HEK293 (cell line): ENCODE measurements around the gene MALL.

Experiments
- CTCF ChIA-PET: fragments of 350-600 bp; formaldehyde crosslinking; extraction: SDS; loops from one replicate; lab custom pipeline; 2021; ENCODE audit warnings: antibody characterized with exemption; lab: Yijun Ruan, JAX
- POLR2A ChIA-PET: fragments of 300-600 bp; formaldehyde crosslinking; extraction: SDS; loops from one replicate; lab custom pipeline; 2020; ENCODE audit warnings: antibody characterized with exemption, inconsistent platforms; lab: Yijun Ruan, JAX
- H3K27ac ChIP-seq: fragments of 200-500 bp; sonication (Bioruptor generic); 2 replicates; pipeline ENCODE4 v1.5.1; 2014; ENCODE audit warnings: low read depth, low read length, control low read depth, inconsistent platforms; ENCODE audit errors: extremely low read depth
- H3K36me3 ChIP-seq, 2 experiments: fragments of 200-500 bp in 1 of 2; sonication (Bioruptor generic) in 1 of 2; 1 replicate in 1 of 2; 2 replicates in 1 of 2; pipeline ENCODE4 v1.5.1; 2014 to 2017; ENCODE audit warnings: inconsistent platforms in 2 of 2, low read length in 2 of 2; ENCODE audit not compliant: control insufficient read depth in 2 of 2, insufficient read depth in 1 of 2
- H3K4me1 ChIP-seq: fragments of 200-500 bp; sonication (Bioruptor generic); 2 replicates; pipeline ENCODE4 v1.5.1; 2014; ENCODE audit warnings: mild to moderate bottlenecking, low read length, inconsistent platforms; ENCODE audit not compliant: control insufficient read depth, insufficient read depth
- H3K4me3 ChIP-seq: 2 replicates; pipeline ENCODE4 v1.5.1; 2011; ENCODE audit warnings: low read depth, mild to moderate bottlenecking, control low read depth, low read length, moderate library complexity
- H3K9me3 ChIP-seq: fragments of 200-500 bp; sonication (Bioruptor generic); 2 replicates; pipeline ENCODE4 v1.5.1; 2014; ENCODE audit warnings: low read depth, low read length, inconsistent platforms; ENCODE audit not compliant: control insufficient read depth, insufficient read depth
- AEBP2 ChIP-seq: fragments of 450-650 bp; formaldehyde crosslinking; IDR thresholded peaks from 2 replicates; pipeline ENCODE4 v1.5.1; 2016; ENCODE audit warnings: missing biosample characterization, missing genetic modification characterization, borderline replicate concordance
- GLIS1 ChIP-seq: fragments of 450-650 bp; formaldehyde crosslinking; IDR thresholded peaks from 2 replicates; pipeline ENCODE4 v1.5.1; 2016; ENCODE audit warnings: missing biosample characterization, missing genetic modification characterization
- KLF7 ChIP-seq: fragments of 450-650 bp; formaldehyde crosslinking; IDR thresholded peaks from 2 replicates; pipeline ENCODE4 v1.5.1; 2016; ENCODE audit warnings: missing biosample characterization, missing genetic modification characterization, borderline replicate concordance
- KLF9 ChIP-seq: fragments of 450-650 bp; formaldehyde crosslinking; IDR thresholded peaks from 2 replicates; pipeline ENCODE4 v1.5.1; 2016; ENCODE audit warnings: missing biosample characterization, missing genetic modification characterization, low read depth
- TSHZ1 ChIP-seq: fragments of 450-650 bp; formaldehyde crosslinking; IDR thresholded peaks from 2 replicates; pipeline ENCODE4 v1.5.1; 2016; ENCODE audit warnings: missing biosample characterization, missing genetic modification characterization, borderline replicate concordance
- YY1 ChIP-seq: fragments of 450-650 bp; formaldehyde crosslinking; IDR thresholded peaks from 2 replicates; pipeline ENCODE4 v1.5.1; 2018; ENCODE audit warnings: missing biosample characterization, missing genetic modification characterization
- ZFP3 ChIP-seq: fragments of 450-650 bp; formaldehyde crosslinking; IDR thresholded peaks from 2 replicates; pipeline ENCODE4 v1.5.1; 2016; ENCODE audit warnings: low read depth, missing biosample characterization, missing genetic modification characterization
- ZNF157 ChIP-seq: fragments of 450-650 bp; formaldehyde crosslinking; IDR thresholded peaks from 2 replicates; pipeline ENCODE4 v1.5.1; 2016; ENCODE audit warnings: missing biosample characterization, missing genetic modification characterization
- ZNF184 ChIP-seq: fragments of 450-650 bp; IDR thresholded peaks from 2 replicates; pipeline ENCODE4 v1.5.1; 2018; ENCODE audit warnings: missing biosample characterization, mild to moderate bottlenecking, missing genetic modification characterization
- ZNF19 ChIP-seq: fragments of 450-650 bp; formaldehyde crosslinking; IDR thresholded peaks from 2 replicates; pipeline ENCODE4; 2016; ENCODE audit warnings: missing biosample characterization, missing genetic modification characterization, low read depth
- ZNF274 ChIP-seq, 2 experiments: fragments of 200-500 bp in 1 of 2; fragments of 450-650 bp in 1 of 2; sonication (Bioruptor generic) in 1 of 2; formaldehyde crosslinking in 1 of 2; IDR thresholded peaks; 2 replicates each; pipeline versions ENCODE4 v1.5.1 to v1.6.1; 2014 to 2016; ENCODE audit warnings: borderline replicate concordance in 1 of 2, inconsistent platforms in 1 of 2, low read length in 1 of 2, missing biosample characterization in 1 of 2, missing genetic modification characterization in 1 of 2
- ZNF292 ChIP-seq: fragments of 450-650 bp; formaldehyde crosslinking; IDR thresholded peaks from 2 replicates; pipeline ENCODE4 v1.5.1; 2016; ENCODE audit warnings: low read depth, missing biosample characterization, missing genetic modification characterization, borderline replicate concordance
- ZNF518A ChIP-seq: fragments of 450-650 bp; formaldehyde crosslinking; conservative IDR thresholded peaks from 2 replicates; pipeline ENCODE4 v1.5.1; 2016; ENCODE audit warnings: low read depth, missing biosample characterization, missing genetic modification characterization
- ZNF639 ChIP-seq: fragments of 450-650 bp; formaldehyde crosslinking; IDR thresholded peaks from 2 replicates; pipeline ENCODE4 v1.5.1; 2016; ENCODE audit warnings: missing biosample characterization, missing genetic modification characterization
- ZNF658 ChIP-seq: fragments of 450-650 bp; formaldehyde crosslinking; IDR thresholded peaks from 2 replicates; pipeline ENCODE4; 2016; ENCODE audit warnings: missing biosample characterization, missing genetic modification characterization
- ZNF677 ChIP-seq: fragments of 450-650 bp; IDR thresholded peaks from 2 replicates; pipeline ENCODE4 v1.5.0; 2018; ENCODE audit warnings: missing biosample characterization, mild to moderate bottlenecking, missing genetic modification characterization, moderate library complexity
- ZNF785 ChIP-seq: fragments of 450-650 bp; formaldehyde crosslinking; IDR thresholded peaks from 2 replicates; pipeline ENCODE4 v1.5.1; 2016; ENCODE audit warnings: missing biosample characterization, missing genetic modification characterization
- ZNF843 ChIP-seq: fragments of 450-650 bp; formaldehyde crosslinking; IDR thresholded peaks from 2 replicates; pipeline ENCODE4 v1.5.1; 2016; ENCODE audit warnings: missing biosample characterization, missing genetic modification characterization
- ZSCAN4 ChIP-seq: fragments of 450-650 bp; formaldehyde crosslinking; IDR thresholded peaks from 2 replicates; pipeline ENCODE4 v1.5.1; 2017; ENCODE audit warnings: missing biosample characterization, missing genetic modification characterization

MALL gene

GRCh38 chr2:110114831-110115255, 779 bp downstream of the MALL start:
- Histone ChIP-seq H3K4me1 (no peaks in the 10 kb centered on the region), H3K36me3 (no peaks in the 10 kb centered on the region), H3K4me3 (no peak overlapping the region), H3K27ac (no peak overlapping the region), H3K9me3 (no peaks in the 10 kb centered on the region)
- ChIA-PET POLR2A (no interaction called here), CTCF (no interaction called here)
- TF ChIP-seq KLF7 (tag by site-specific recombination): no peak
- no peak for TF ChIP-seq ZNF785
- TF ChIP-seq ZNF274 (IDR thresholded peaks at IDR 0.05; ENCODE audit: low read length): no peak
- no peak for TF ChIP-seq ZNF274 (tag by site-specific recombination; IDR thresholded peaks at IDR 0.05; ENCODE audit: borderline replicate concordance)
- TF ChIP-seq AEBP2 (tag by site-specific recombination): no peak
- TF ChIP-seq ZNF157 (tag by site-specific recombination): no peak
- no peak for TF ChIP-seq ZNF292 (tag by site-specific recombination)
- TF ChIP-seq ZFP3 (tag by site-specific recombination): no peak
- no peak for TF ChIP-seq ZNF184 (tag by site-specific recombination)
- TF ChIP-seq YY1 (tag by site-specific recombination): no peak
- TF ChIP-seq ZNF518A: no peak
- TF ChIP-seq ZNF639 (tag by site-specific recombination): no peak
- TF ChIP-seq ZNF19 (tag by site-specific recombination): no peak
- no peak for TF ChIP-seq TSHZ1 (tag by site-specific recombination)
- no peak for TF ChIP-seq ZNF658 (tag by site-specific recombination)
- TF ChIP-seq GLIS1 (tag by site-specific recombination): no peak
- TF ChIP-seq ZNF843 (tag by site-specific recombination): no peak
- TF ChIP-seq ZNF677: no peak
- TF ChIP-seq ZSCAN4 (tag by site-specific recombination): no peak
- no peak for TF ChIP-seq KLF9
